Superior temporal gyrus (tissue), 1 donor: ENCODE data around the gene DMRT2.

Source experiments
- DNase-seq: peaks from one replicate; pipeline ENCODE4 v3.0.0-alpha.2; 2016; ENCODE audit errors: extremely low spot score

DMRT2 gene

GRCh38 chr9:1094749-1095148 is 44.6 kb downstream of the DMRT2 start:
- DNase-seq: no peak

GRCh38 chr9:1096155-1096964 is 46.2 kb downstream of the DMRT2 start:
- no peak for DNase-seq

GRCh38 chr9:1098551-1098950 is 48.4 kb downstream of the DMRT2 start:
- no peak for DNase-seq

- no peak for DNase-seq
Measured at GRCh38 chr9:1100201-1100600, 50.0 kb downstream of the DMRT2 start.

GRCh38 chr9:1100945-1101344 is 50.8 kb downstream of the DMRT2 start:
- DNase-seq: peak; percentile 64

- DNase-seq: no peak
Measured at GRCh38 chr9:1101846-1102641, 51.9 kb downstream of the DMRT2 start.

- DNase-seq: no peak
Measured at GRCh38 chr9:1102642-1102970, 52.4 kb downstream of the DMRT2 start.
